Activated T-helper 17 cell treated with anti-CD3 and anti-CD28 coated beads, Interleukin-2, amount 50 U/mL, for 72 hours (primary cell): ENCODE measurements around the gene RASGRF2. TPM values are rescaled to one million over a fixed set of nuclear protein-coding genes. Genes with fewer than 3 reads are reported as not detected.
A peak's percentile ranks its signal among the peaks of the same experiment; 100 is the strongest.
"Not testable (repeated sequence)": the region's sequence is repeated elsewhere in the genome, so short reads cannot be mapped to it uniquely, and the experiment has no call there.

ENCODE experiments used
- ATAC-seq: fragments of 150-1000 bp; cut with Tn5 transposase; replicated peaks from 2 replicates; pipeline ENCODE4 v1.10.0; 2021; ENCODE audit warnings: mild to moderate bottlenecking, moderate library complexity
- H3K27ac Mint-ChIP-seq: one replicate; pipeline ENCODE4 v1.8.0; 2022; ENCODE audit warnings: mixed read lengths
- H3K27me3 Mint-ChIP-seq: one replicate; pipeline ENCODE4 v1.8.0; 2022; ENCODE audit warnings: mixed read lengths
- H3K36me3 Mint-ChIP-seq: one replicate; pipeline ENCODE4 v1.8.0; 2022; ENCODE audit warnings: low read depth, mild to moderate bottlenecking, mixed read lengths
- H3K4me1 Mint-ChIP-seq: one replicate; pipeline ENCODE4 v1.8.0; 2022; ENCODE audit warnings: mixed read lengths
- H3K4me3 Mint-ChIP-seq: one replicate; pipeline ENCODE4 v1.8.0; 2022; ENCODE audit warnings: mild to moderate bottlenecking, mixed read lengths
- H3K9me3 Mint-ChIP-seq: one replicate; pipeline ENCODE4 v1.8.0; 2022; ENCODE audit warnings: mixed read lengths
- total RNA-seq, 2 donors: library from RNA; stranded (reverse); gene quantifications; one replicate each; pipeline ENCODE4 v1.2.3, GENCODE V29; 2022

RASGRF2 gene
- total RNA-seq, 2 donors from 2014 or later = 6.8 to 7.6 TPM

- peak; percentile 69 for ATAC-seq
- Mint-ChIP-seq H3K4me3 (peak overlapping the region; percentile 84), H3K4me1 (peaks cover 44% of the 10 kb centered on the region), H3K9me3 (no peaks in the 10 kb centered on the region), H3K36me3 (no peaks in the 10 kb centered on the region), H3K27me3 (no peaks in the 10 kb centered on the region), H3K27ac (peak overlapping the region; percentile 94)
Measured at GRCh38 chr5:81007637-81008027, 47.5 kb downstream of the RASGRF2 start.

DNA sequence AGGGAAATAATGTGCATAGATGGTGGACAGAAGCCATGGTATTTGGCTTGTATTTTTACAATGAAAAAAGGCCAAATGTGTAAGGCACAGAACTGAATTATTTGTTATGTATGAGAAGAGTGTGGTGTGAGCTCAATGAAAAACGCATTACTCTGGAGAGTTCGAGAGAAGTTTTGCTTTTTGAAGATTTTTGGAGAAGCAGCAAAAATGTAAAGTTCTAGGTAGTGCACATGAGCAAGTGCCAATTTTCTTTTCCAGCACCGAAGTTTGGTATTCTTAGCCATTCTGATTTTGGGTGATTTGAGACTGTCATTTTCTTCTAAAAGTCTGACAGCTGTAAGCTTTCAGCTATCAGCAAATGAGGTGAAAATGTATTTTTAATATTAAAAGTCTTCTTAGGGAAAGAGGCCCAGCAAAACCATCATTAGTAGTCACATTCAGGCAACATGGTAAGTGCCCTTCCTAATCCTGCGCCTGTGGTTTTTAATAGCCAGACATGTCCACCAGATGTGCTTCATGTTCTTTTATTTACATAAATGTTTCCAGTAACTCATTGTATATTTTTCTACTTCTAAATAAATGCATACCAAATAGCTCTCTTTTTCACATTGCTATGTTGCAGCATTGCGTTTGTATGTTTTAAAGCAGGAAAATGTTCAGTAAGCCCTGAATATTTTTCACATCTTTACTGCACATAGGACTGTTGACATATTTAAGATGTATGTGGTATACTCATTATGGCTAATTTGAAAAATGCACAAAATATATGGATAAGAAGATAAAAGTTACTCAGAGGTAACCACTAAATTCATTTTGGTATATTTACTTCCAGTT is 50.4 kb downstream of the RASGRF2 start:
- H3K27ac Mint-ChIP-seq = no peak overlapping the region
- H3K4me3 Mint-ChIP-seq = no peak overlapping the region
- H3K9me3 Mint-ChIP-seq = no peaks in the 10 kb centered on the region
- peaks cover 30% of the 10 kb centered on the region for H3K4me1 Mint-ChIP-seq
- H3K36me3 Mint-ChIP-seq = no peaks in the 10 kb centered on the region
- ATAC-seq = no peak
- no peaks in the 10 kb centered on the region for H3K27me3 Mint-ChIP-seq

GRCh38 chr5:81014348-81014747 is 54.2 kb downstream of the RASGRF2 start:
- peak overlapping the region; percentile 13 for H3K4me3 Mint-ChIP-seq
- no peaks in the 10 kb centered on the region for H3K36me3 Mint-ChIP-seq
- H3K4me1 Mint-ChIP-seq = peaks cover 18% of the 10 kb centered on the region
- no peaks in the 10 kb centered on the region for H3K27me3 Mint-ChIP-seq
- no peak for ATAC-seq
- H3K27ac Mint-ChIP-seq = no peak overlapping the region
- no peaks in the 10 kb centered on the region for H3K9me3 Mint-ChIP-seq

DNA sequence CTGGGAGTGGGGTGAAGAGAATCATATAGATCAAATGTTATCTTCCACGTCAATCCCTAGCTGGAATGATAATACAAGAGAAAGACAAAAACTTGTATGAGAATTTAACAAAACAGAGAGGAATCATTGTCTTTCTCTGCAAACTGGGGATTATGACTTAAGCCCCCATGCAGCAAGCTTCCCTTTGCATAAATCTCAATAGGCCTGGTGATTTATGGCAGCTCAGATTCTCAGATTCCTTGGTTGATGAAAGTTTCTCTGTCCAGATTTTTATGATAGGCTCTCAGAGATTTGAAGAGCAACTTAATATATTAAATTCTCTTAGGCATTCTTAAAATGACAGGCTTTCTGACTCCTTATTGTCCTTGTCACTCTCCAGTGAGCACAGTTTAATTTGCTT is 56.0 kb downstream of the RASGRF2 start:
- ATAC-seq = no peak
- Mint-ChIP-seq H3K27ac (no peak overlapping the region), H3K4me1 (peaks cover 19% of the 10 kb centered on the region), H3K4me3 (no peak overlapping the region), H3K27me3 (no peaks in the 10 kb centered on the region), H3K36me3 (no peaks in the 10 kb centered on the region), H3K9me3 (no peaks in the 10 kb centered on the region)

- peak overlapping the region; percentile 72 for H3K4me3 Mint-ChIP-seq
- no peaks in the 10 kb centered on the region for H3K36me3 Mint-ChIP-seq
- H3K27me3 Mint-ChIP-seq = no peaks in the 10 kb centered on the region
- ATAC-seq = no peak
- H3K27ac Mint-ChIP-seq = peak overlapping the region; percentile 76
- no peaks in the 10 kb centered on the region for H3K9me3 Mint-ChIP-seq
- peaks cover 28% of the 10 kb centered on the region for H3K4me1 Mint-ChIP-seq
Measured at GRCh38 chr5:81017320-81017719, 57.2 kb downstream of the RASGRF2 start.

GRCh38 chr5:81018608-81019007 is 58.4 kb downstream of the RASGRF2 start:
- ATAC-seq = peak; percentile 93
- not testable (repeated sequence) for H3K27me3 Mint-ChIP-seq, H3K9me3 Mint-ChIP-seq, H3K36me3 Mint-ChIP-seq
- peak overlapping the region; percentile 72 for H3K4me3 Mint-ChIP-seq
- peak overlapping the region; percentile 76 for H3K27ac Mint-ChIP-seq
- peaks cover 37% of the 10 kb centered on the region for H3K4me1 Mint-ChIP-seq

DNA sequence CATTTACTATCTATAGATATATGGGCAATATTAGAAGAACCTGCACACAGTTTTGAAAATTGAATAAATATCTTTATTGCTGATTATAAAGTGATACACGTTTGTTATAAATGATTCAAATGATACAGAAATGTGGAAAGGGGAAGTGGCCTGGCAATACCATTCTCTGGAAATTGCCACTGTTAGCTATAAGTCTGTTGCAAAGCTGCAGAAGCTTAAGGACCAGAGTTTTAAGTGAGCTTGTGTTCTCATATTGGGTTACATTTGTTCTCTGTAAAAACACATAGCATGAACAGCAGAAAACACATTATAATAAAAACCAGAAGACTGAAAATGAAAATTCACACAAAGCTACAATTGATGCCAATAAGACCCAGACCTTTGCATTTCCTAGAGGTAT is 59.6 kb downstream of the RASGRF2 start:
- Mint-ChIP-seq H3K27me3 (no peaks in the 10 kb centered on the region), H3K4me1 (peaks cover 33% of the 10 kb centered on the region), H3K36me3 (no peaks in the 10 kb centered on the region), H3K9me3 (no peaks in the 10 kb centered on the region), H3K4me3 (no peak overlapping the region), H3K27ac (no peak overlapping the region)
- no peak for ATAC-seq

DNA sequence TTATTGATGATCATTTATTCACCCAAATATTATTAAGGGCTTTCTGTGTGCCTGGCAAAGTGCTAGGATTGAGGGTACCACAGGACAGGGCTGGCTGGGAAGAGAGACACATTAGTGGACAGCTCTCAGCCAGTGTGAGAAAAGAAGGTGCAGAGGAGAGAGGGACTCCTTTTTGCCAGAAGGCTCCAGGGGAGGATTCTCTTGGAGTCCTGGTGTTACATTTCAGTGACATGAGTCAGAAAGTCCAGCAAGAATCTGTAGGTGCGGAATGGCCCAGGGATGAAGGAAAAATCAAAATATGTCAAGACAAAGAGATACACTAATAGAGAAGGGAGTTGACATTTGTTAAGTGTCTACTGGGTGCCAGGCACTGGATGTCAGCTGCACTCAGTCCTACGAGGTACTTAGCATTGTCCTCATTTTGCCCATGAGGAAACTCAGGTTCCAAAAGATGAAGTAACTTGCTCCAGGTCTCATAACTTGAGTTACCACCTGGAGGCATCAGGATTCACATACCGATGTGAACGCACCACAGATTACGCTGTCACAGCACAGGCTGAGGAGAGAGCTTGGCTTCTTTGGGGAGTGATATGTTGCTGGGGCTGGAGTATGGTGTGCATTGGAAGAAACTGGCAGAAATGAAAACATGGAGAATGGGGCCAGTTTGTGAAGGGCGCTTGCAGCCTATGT is 60.5 kb downstream of the RASGRF2 start:
- H3K27me3 Mint-ChIP-seq = no peaks in the 10 kb centered on the region

GRCh38 chr5:81021486-81021885 is 61.3 kb downstream of the RASGRF2 start:
- no peaks in the 10 kb centered on the region for H3K36me3 Mint-ChIP-seq
- no peak overlapping the region for H3K4me3 Mint-ChIP-seq
- H3K27me3 Mint-ChIP-seq = no peaks in the 10 kb centered on the region
- H3K4me1 Mint-ChIP-seq = peaks cover 41% of the 10 kb centered on the region
- no peak for ATAC-seq
- H3K27ac Mint-ChIP-seq = no peak overlapping the region
- no peaks in the 10 kb centered on the region for H3K9me3 Mint-ChIP-seq

More for the DNA sequence above, 60.5 kb downstream of the RASGRF2 start:
- H3K27ac Mint-ChIP-seq = no peak overlapping the region
- peaks cover 37% of the 10 kb centered on the region for H3K4me1 Mint-ChIP-seq
- no peaks in the 10 kb centered on the region for H3K36me3 Mint-ChIP-seq
- no peak for ATAC-seq
- H3K9me3 Mint-ChIP-seq = no peaks in the 10 kb centered on the region
- no peak overlapping the region for H3K4me3 Mint-ChIP-seq

- no peaks in the 10 kb centered on the region for H3K27me3 Mint-ChIP-seq
- peaks cover 41% of the 10 kb centered on the region for H3K4me1 Mint-ChIP-seq
- ATAC-seq = no peak
- no peak overlapping the region for H3K27ac Mint-ChIP-seq
- no peaks in the 10 kb centered on the region for H3K36me3 Mint-ChIP-seq
- H3K9me3 Mint-ChIP-seq = no peaks in the 10 kb centered on the region
- H3K4me3 Mint-ChIP-seq = no peak overlapping the region
Measured at GRCh38 chr5:81021951-81022687, 62.0 kb downstream of the RASGRF2 start.

DNA sequence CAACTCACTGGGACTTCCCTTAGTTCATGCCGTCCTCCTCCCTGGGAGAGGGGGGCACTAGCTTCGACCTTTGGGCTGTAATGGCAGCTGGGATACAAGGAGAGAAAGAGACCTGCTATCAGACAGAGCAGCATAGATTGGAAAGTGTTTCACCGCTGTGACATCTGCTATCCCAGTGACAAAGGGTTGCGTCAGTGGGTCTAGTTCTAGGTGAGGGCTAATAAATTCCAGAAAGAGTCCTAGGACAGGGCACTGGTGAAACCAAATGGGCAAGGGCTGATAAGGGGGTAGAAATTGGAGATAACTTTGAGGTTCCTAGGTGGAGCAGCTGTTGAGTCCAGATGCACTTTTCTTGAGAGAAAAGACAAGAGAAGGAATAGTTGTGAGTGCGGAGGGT is 62.5 kb downstream of the RASGRF2 start:
- Mint-ChIP-seq H3K27me3 (no peaks in the 10 kb centered on the region), H3K4me1 (peaks cover 43% of the 10 kb centered on the region)

DNA sequence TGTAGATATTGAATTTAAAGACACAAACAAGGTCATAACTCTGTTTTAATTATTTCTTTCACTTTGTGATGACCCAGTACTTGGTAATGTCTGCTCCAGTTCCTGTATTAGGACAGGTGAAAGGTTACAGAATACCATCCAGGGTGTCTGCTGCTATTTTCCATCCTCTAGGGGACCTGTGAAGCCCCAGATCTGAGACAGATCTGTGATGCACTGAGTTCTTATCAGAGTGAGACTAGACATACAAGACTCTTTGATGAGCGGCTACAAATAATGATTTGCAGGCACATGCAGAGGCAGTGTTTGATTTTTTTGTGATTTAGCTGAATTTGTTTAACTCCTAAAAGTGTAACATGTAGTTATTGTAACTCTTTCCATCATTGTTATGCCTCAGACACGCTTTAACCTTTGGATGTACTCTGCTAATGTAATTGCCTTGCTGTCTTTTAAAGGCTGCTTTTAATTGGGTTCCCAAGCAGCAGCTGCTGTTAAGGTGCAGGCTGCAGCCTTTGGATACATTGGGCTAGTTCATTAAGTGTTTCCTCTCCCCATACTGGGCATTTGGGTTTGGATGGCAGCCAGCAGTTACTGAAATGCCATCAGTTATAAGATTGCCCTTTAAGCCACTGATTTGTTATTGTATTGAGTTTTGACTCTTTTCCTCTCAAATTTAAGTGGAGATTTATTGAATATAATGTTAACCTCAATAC is 63.3 kb downstream of the RASGRF2 start:
- Mint-ChIP-seq H3K27me3 (no peaks in the 10 kb centered on the region), H3K27ac (no peak overlapping the region), H3K36me3 (no peaks in the 10 kb centered on the region), H3K4me3 (no peak overlapping the region), H3K4me1 (peaks cover 40% of the 10 kb centered on the region), H3K9me3 (no peaks in the 10 kb centered on the region)
- ATAC-seq = no peak

More for the DNA sequence above, 62.5 kb downstream of the RASGRF2 start:
- Mint-ChIP-seq H3K36me3 (no peaks in the 10 kb centered on the region), H3K4me3 (no peak overlapping the region), H3K27ac (no peak overlapping the region), H3K9me3 (no peaks in the 10 kb centered on the region)
- ATAC-seq = no peak

- Mint-ChIP-seq H3K36me3 (no peaks in the 10 kb centered on the region), H3K27ac (no peak overlapping the region), H3K4me3 (no peak overlapping the region), H3K27me3 (no peaks in the 10 kb centered on the region), H3K9me3 (peaks cover 6% of the 10 kb centered on the region), H3K4me1 (peaks cover 21% of the 10 kb centered on the region)
- ATAC-seq = no peak
Measured at GRCh38 chr5:81027481-81028058, 67.4 kb downstream of the RASGRF2 start.

DNA sequence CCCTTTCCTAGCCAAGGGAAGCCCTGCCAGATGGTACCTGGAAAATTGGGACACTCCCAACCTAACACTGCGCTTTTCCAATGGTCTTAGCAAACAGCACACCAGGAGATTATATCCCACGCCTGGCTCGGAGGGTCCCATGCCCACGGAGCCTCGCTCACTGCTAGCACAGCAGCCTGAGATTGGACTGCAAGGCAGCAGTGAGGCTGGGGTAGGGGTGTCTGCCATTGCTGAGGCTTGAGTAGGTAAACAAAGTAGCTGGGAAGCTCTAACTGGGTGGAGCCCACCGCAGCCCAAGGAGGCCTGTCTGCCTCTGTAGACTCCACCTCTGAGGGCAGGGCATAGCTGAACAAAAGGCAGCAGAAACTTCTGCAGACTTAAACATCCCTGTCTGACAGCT is 68.7 kb downstream of the RASGRF2 start:
- not testable (repeated sequence) for H3K36me3 Mint-ChIP-seq, H3K4me3 Mint-ChIP-seq, H3K27me3 Mint-ChIP-seq, ATAC-seq, H3K9me3 Mint-ChIP-seq, H3K27ac Mint-ChIP-seq
- peaks cover 13% of the 10 kb centered on the region for H3K4me1 Mint-ChIP-seq
